SK-N-SH (cell line): ENCODE results near the gene TNFRSF18.
"Not testable (repeated sequence)": the region's sequence is repeated elsewhere in the genome, so short reads cannot be mapped to it uniquely, and the experiment has no call there.

Experiments
- ELF1 ChIP-seq: IDR thresholded peaks from 2 replicates; pipeline ENCODE4 v1.4.0; 2012
- RAD21 ChIP-seq: IDR thresholded peaks from 2 replicates; pipeline ENCODE4 v1.6.1; 2012; ENCODE audit warnings: mild to moderate bottlenecking, low read length
- RFX5 ChIP-seq: IDR thresholded peaks from 2 replicates; pipeline ENCODE4 v1.6.1; 2012; ENCODE audit warnings: mild to moderate bottlenecking, improper control_type of control experiment, low read length
- SIN3A ChIP-seq: IDR thresholded peaks from 2 replicates; pipeline ENCODE4 v1.6.1; 2012; ENCODE audit warnings: low read depth, mild to moderate bottlenecking, low read length, moderate library complexity, borderline replicate concordance
- TF ChIP-seq, protein P1 (sequence below): IDR thresholded peaks from 2 replicates; pipeline ENCODE4; 2012
- TF ChIP-seq, protein P2 (sequence below): fragments of 150-350 bp; IDR thresholded peaks from 2 replicates; pipeline ENCODE4 v1.6.1; 2016; ENCODE audit warnings: mild to moderate bottlenecking, low read depth, low read length
- TF ChIP-seq, protein P3 (sequence below): fragments of 200-600 bp; sonication (generic); IDR thresholded peaks from 2 replicates; pipeline ENCODE4 v1.6.1; 2017; ENCODE audit warnings: antibody characterized with exemption, mild to moderate bottlenecking, moderate library complexity
- TF ChIP-seq, protein P4 (sequence below): IDR thresholded peaks from 2 replicates; pipeline ENCODE4 v1.4.0; 2012; ENCODE audit warnings: low read depth

DNA sequence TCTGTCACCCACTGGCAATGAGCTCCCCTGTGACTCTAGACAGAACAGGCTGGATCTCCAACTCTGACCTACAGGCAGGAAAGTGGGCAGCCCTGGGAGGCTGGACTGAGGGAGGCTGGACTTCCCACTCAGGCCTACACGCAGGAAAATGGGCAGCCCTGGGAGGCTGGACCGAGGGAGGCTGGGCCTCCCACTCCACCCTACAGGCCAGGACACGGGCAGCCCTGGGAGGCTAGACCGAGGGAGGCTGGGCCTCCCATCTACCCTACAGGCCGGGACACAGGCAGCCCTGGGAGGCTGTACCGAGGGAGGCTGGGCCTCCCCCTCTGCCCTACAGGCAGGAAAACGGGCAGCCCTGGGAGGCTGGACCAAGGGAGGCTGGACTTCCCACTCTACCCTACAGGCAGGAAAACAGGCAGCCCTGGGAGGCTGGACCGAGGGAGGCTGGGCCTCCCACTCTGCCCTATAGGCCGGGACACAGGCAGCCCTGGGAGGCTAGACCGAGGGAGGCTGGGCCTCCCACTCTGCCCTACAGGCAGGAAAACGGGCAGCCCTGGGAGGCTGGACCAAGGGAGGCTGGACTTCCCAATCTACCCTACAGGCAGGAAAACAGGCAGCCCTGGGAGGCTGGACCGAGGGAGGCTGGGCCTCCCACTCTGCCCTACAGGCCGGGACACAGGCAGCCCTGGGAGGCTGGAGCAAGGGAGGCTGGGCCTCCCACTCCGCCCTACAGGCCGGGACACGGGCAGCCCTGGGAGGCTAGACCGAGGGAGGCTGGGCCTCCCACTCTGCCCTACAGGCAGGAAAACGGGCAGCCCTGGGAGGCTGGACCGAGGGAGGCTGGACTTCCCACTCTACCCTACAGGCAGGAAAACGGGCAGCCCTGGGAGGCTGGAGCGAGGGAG lies 41.9 kb upstream of the TNFRSF18 start:
- TF ChIP-seq, protein P1, sequence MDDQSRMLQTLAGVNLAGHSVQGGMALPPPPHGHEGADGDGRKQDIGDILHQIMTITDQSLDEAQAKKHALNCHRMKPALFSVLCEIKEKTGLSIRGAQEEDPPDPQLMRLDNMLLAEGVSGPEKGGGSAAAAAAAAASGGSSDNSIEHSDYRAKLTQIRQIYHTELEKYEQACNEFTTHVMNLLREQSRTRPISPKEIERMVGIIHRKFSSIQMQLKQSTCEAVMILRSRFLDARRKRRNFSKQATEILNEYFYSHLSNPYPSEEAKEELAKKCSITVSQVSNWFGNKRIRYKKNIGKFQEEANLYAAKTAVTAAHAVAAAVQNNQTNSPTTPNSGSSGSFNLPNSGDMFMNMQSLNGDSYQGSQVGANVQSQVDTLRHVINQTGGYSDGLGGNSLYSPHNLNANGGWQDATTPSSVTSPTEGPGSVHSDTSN: not testable (repeated sequence)
- TF ChIP-seq, protein P2, sequence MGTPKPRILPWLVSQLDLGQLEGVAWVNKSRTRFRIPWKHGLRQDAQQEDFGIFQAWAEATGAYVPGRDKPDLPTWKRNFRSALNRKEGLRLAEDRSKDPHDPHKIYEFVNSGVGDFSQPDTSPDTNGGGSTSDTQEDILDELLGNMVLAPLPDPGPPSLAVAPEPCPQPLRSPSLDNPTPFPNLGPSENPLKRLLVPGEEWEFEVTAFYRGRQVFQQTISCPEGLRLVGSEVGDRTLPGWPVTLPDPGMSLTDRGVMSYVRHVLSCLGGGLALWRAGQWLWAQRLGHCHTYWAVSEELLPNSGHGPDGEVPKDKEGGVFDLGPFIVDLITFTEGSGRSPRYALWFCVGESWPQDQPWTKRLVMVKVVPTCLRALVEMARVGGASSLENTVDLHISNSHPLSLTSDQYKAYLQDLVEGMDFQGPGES: not testable (repeated sequence)
- TF ChIP-seq RAD21, RFX5, ELF1, SIN3A: not testable (repeated sequence)
- TF ChIP-seq, protein P3, sequence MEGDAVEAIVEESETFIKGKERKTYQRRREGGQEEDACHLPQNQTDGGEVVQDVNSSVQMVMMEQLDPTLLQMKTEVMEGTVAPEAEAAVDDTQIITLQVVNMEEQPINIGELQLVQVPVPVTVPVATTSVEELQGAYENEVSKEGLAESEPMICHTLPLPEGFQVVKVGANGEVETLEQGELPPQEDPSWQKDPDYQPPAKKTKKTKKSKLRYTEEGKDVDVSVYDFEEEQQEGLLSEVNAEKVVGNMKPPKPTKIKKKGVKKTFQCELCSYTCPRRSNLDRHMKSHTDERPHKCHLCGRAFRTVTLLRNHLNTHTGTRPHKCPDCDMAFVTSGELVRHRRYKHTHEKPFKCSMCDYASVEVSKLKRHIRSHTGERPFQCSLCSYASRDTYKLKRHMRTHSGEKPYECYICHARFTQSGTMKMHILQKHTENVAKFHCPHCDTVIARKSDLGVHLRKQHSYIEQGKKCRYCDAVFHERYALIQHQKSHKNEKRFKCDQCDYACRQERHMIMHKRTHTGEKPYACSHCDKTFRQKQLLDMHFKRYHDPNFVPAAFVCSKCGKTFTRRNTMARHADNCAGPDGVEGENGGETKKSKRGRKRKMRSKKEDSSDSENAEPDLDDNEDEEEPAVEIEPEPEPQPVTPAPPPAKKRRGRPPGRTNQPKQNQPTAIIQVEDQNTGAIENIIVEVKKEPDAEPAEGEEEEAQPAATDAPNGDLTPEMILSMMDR: not testable (repeated sequence)
- TF ChIP-seq, protein P4, sequence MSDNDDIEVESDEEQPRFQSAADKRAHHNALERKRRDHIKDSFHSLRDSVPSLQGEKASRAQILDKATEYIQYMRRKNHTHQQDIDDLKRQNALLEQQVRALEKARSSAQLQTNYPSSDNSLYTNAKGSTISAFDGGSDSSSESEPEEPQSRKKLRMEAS: not testable (repeated sequence)
